HG03575 (cell line): ENCODE data around the gene CABLES2.

ENCODE experiments used
- ATAC-seq: cut with Tn5 transposase; IDR thresholded peaks from one replicate; pipeline ENCODE4 v1.9.1; 2021; ENCODE audit not compliant: unreplicated experiment, insufficient number of reproducible peaks, low FRiP score; ENCODE audit errors: extremely low read depth

The CABLES2 gene

DNA sequence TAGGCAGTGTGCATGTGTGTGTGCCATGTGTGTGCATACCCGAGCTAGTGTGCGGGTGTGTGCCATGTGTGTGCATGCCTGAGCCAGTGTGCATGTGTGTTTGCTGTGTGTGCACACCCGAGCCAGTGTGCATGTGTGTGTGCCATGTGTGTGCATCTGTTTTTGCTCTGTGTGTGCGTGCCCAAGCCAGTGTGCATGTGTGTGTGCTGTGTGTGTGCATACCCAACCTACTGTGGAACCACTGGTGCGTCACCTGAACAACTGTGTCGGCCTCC, 14.6 kb upstream of the CABLES2 start:
- no peak for ATAC-seq

DNA sequence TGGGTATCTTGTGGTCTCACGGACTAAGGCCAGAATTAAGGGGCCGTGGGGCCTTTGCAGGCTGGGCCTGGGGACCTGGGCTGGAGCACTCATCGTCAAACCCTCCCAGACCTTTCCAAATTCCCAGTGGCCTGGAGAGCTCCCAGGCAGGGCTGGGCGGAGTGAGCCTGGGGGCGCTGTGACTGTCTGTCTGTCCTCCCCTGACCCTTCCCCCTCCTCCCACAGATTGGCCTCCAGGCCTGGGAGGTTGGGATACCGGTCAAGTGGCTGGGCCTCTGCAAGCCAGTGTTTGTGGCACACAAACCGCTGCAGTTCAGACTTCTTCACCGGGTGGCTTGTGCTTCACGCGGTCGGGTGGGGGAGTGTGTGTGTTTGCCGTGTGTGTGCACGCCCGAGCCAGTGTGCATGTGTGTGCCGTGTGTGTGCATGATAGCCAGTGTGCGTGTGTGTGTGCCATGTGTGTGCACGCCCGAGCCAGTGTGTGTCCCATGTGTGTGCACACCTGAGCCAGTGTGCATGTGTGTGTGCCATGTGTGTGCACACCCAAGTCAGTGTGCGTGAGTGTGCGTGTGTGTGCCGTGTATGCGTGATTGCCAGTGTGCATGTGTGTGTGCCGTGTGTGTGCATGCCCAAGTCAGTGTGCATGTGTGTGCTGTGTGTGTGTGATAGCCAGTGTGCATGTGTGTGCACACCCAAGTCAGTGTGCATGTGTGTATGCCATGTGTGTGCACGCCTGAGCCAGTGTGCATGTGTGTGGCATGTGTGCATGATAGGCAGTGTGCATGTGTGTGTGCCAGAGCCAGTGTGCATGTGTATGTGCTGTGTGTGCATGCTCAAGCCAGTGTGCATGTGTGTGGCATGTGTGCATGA, 14.0 kb upstream of the CABLES2 start:
- ATAC-seq, result no peak

DNA sequence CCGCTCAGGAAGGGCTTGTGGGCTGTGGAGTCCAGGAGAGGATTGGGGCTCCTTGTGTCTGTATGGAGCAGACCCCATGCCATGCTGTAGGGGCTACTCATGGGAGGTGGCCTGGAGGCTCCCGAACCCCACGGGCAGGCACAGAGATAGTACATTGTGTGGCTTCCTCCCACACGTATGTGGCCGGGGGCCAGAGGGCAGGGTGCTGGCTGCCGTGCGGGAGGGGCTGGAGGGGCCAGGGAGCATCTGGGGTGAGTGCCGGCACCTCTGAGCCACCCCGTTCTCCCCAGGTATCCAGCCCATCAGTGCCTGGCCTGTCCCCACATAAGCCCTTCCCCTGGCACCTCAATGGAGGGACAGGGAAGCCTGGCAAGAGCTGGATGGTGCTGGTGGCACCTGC, 12.7 kb upstream of the CABLES2 start:
- ATAC-seq, result no peak

DNA sequence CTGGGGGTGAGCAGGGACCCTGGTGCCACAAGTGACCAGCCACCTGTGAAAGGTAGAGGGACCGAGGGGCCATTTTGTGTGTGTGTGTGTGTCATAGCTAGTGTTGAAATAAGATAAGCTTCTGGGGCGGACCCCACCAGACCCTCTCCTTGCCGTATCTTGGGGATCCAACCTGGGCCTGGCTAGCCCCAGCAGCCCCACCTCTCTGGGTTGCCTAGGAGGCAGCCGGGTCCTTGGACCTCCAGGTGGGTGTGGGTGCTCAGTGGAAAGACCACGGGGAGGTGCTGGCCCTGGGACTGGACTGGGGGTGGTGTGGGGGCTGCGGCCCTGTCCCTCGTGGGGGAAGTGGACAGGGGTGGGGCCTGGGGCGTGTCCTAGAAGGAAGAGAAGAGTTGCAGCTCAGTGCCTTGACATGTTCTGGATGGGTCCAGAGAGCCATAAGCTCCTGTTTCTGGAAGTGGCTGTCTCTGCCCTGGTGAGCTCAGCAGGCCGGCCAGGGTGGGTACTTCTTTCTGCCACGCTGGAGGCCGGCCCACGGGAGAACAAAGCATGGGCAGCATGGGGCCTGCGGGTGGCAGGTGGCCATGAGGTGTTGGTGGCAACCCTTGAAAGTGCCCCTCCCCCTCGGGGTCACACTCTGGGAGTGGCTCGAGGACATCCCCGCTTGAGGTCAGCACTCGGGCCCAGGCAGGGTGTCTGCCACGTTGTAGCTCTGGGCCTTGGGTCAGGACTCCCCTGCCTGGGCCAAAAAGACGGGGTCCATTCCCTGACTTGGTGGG, 11.8 kb upstream of the CABLES2 start:
- ATAC-seq, result no peak

DNA sequence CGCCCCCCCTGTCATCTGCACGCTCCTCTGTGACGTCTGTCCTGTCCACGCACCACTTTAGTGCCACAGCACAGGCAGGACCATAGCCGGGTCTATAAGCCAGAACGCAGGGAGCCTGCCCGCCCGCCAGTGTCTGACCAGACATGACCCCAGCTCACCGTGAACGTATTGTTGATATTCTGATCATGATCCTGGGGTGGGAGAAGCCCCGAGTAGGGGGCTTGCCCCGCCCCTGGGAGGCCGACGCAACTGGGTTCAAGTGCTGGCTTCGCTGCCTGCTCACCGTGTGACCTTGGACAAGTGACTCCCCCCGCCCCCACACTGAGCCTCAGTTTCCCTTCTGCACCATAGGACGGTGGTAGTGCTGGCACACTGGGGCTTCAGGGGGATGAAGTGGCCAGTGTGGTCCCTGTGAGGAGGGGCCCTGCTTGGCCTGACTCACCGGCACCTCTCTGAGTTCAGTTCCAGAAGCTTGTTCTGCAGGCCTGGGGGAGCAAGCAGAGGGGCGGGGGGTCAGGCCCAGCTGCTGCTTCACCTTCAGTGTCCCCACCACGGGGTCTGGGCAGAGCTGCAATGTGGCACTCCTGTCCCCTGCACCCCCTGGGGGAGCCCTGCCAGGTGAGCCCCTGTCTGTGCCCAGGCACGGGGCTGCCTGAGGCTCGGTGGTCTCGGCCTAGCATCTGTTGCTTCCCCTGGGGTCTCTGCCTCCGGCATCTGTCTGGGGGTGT, 11.1 kb upstream of the CABLES2 start:
- ATAC-seq, result no peak

DNA sequence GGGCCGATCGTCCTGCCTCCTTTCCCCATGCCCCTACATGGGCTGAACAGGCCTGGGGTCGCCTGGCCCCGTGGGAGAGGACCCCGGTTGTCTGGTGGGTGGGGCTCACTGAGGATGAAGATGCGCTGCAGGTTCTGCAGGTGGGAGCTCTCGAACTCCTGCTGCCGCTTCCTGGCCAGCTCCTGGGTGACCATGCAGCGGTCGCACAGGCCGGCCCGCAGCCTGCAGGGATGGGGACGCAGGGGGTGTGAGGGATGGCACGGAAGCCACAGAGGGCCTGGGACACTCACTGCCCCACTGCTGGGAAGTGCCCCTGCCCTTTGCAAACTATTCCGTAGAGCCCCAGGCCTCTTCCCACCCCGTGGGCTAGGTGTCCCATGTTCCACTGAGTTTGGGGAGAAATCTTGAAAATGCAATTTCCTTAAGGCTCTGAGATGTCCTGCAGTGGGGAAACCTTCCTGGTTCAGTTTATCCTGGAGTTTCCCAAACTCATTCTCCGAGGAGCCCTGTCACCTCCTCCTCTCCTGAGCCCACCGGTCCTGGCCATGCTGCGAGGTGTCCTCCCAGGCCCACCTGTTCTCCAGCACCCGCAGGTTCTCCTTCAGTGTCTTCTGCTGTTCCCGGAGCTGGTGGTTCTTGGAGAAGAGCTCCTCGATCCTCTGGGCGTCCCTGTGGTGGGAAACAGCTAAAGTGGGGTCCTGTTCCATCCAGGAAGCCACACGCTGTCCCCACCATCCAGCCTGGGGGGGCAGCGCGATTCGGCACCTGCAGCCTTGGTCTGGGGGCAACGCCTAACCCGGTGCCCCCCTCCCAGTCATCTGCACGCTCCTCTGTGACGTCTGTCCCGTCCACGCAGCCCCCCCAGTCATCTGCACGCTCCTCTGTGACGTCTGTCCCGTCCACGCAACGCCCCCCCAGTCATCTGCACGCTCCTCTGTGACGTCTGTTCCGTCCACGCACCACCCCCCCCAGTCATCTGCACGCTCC, 9.9 kb upstream of the CABLES2 start:
- no peak for ATAC-seq

DNA sequence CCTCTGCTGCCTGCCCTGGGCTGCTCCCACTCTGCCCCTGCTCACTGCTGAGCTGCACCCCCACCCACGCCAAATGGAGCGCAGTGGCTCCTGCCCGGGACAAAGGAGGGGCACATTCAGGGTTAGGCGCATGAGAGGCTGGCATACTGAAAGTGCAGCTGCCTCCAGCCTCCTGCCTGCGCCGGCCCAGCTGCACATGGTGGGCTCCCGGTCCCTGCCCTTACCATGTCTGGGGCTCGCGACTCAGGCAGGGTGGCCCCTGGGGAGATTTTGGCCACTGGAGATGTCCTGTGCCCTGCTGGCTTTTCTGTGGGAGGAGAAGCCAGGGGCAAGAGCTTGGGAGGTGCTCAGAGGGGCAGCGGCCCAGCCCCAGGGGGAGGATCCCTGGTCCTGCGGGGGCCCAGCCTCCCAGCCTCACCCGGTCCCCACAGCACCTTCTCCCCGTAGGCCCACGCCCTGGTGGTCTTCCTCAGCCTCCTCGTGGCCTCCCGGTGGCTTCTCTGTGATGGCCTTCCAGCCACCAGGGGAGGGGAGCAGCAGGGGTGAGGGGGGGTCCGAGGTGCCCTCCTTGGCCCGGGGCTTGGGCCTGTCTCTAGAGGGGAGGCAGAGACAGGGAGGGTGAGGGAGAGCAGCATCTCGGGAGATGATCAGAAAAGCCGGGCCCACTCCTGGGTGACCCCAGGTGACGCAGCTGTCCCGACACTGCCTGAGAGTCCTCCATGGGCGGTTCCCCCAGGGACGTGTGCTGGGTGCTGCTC, 8.4 kb upstream of the CABLES2 start:
- no peak for ATAC-seq

DNA sequence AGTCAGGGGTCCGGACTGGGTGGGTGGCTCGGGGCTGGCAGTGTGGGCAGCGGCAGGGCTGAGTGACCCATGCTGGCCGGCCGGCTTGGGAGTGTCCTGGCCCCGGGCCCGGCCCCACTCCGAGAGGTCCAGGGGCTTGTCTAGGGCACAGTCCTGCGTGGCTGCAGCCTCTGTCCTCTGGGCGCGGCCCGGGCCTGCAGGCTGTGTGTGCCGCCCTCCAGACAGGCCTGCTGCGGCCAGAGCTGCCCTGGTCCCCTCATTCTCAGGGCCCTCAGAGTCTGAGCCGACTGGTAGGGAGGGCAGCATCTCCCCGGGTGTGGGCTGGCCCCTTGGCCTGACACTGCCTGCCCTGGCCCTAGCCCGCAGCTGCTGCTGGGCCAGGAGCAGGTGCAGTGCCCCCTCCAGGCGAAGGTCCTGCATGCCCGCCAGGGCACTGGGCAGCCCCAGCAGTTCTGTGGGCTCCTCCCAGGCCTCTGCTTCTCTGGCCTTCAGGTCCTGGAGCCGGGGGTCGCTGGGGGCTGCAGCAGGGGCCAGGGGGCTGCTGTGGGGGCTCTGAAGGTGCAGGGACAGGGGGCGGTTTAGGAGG, 6.9 kb upstream of the CABLES2 start:
- no peak for ATAC-seq

DNA sequence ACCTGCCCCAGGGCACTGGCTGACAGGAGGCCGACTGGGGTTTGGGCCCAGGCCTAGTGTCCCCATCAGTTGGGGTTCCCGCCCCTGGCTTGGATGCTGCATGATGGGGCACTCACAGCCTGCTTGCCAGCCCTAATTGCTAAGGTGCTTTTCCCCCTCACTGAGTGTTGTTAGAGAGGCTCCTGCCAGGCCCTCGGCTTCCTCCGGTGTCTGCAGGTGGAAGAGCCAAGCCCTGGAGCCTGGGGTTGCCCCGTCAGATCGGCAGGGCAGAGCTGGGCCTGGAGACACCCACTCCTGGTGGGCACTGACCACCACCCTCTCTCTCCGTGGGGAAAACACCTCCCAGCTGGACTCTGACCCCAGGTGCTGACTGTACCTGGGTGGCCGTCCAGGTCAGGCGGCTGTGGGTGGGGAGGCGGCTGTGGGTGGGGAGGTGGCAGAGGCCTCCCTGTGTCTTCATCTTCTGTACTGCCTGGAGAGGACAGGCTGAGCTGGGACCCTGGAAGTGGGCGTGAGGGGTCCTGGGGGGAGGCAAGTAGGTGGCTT, 6.0 kb upstream of the CABLES2 start:
- ATAC-seq, result no peak

DNA sequence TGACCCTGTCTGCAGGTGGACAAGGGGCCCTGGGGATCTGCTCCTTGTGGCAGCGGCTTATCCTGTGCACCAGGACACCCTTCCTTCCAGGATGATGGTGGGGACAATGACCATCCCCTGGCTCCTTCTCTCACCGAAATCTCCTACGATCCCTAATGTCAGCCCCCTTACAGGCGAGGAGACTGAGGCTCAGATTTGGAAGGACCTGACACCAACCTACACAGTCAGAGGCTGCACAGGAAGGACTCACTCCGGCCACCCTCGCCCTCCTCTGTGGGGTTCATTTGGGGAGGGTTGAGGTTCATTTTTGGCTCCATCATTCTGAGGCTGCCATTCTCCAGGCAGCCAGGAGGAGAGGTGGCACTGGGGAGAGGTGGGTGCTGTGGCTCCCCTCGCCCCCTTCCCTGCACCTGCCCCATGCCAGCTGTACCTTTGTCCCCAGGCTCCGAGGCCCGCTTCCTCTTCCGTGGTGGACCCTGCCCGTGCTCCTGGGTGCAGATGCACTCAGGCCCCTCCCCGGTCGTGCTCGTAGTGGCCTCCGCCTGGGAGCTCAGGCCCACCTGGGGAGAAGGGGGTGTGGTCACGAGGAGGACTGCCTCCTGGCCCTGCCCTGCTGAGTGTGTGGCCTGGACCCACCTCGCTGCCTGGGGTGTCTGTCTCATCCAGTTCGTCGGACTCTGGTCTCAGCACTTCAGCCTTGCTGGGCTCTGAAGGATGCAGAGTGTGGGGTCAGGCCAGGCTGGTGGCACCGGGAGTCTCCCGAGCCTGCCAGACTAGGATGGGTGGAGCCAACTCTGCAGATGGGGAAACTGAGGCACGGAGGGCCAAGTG, 5.3 kb upstream of the CABLES2 start:
- no peak for ATAC-seq

DNA sequence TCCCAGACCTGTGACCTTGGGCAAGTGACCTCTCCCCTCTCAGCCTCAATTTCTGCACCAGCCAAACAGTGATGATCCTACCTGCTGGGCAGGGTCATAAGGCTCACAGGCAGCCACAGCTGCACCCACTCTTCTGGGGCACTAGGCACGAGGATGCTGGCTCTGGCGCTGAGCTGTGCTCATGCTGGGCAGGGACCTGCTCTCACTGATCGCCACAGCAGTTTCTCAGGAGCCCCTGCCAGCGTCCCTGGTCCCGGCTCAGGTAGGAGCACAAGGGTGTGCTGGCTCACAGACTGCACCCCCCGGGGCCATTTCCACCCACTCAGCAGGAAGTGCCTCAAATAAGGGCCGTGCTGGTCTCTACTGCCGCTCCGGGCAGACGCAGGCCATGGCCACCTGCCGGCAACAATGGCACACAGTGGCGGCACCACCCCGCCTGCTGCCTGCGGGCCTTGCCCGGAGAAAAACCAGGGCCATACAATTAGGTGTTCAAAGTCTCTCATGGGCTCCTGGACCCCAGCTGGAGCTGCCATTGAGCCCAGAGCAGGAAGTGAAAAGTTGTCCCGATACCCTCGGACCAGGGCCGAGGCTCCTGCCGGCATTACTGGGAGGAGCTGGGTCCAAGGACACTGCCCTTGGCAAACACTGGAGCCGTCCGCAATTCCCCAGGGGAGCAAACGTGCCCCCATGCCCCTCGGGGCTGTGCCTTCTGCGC, 4.6 kb upstream of the CABLES2 start:
- ATAC-seq, result no peak

DNA sequence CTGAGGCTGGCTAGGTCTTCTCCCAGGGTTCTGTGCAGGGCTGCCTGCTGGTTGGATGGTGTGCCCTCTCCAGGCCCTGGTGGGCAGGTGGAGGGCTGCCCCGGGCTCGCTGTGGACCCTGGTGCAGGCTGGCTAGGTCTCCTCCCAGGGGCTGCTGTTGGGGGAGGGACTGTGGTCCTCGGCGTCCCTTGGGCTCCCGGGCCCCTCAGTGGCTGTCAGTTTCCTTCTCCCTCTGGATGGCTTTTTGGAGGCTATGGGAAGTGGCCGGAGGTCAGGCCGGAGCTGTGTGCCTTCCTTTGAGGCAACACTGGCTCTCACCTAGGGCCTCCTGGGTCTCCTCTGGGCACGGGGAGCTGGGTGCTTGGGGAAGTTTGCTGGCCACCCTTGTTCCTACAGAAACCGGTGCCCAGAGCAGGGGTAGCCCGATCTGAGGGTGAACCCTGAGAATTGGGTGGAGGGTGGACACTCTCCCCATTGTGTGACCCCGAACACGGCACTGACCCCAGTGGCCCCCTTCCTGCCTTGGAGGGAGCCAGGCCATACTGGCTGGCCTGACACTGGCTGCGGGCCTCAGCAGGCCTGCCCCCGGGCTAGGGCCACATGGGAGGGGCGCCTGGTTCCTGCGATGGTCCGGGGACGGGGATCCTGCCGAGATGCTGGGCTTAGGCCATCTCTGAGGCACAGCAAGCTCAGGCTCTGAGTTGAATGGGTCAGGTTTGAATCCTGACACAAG, 3.8 kb upstream of the CABLES2 start:
- no peak for ATAC-seq

DNA sequence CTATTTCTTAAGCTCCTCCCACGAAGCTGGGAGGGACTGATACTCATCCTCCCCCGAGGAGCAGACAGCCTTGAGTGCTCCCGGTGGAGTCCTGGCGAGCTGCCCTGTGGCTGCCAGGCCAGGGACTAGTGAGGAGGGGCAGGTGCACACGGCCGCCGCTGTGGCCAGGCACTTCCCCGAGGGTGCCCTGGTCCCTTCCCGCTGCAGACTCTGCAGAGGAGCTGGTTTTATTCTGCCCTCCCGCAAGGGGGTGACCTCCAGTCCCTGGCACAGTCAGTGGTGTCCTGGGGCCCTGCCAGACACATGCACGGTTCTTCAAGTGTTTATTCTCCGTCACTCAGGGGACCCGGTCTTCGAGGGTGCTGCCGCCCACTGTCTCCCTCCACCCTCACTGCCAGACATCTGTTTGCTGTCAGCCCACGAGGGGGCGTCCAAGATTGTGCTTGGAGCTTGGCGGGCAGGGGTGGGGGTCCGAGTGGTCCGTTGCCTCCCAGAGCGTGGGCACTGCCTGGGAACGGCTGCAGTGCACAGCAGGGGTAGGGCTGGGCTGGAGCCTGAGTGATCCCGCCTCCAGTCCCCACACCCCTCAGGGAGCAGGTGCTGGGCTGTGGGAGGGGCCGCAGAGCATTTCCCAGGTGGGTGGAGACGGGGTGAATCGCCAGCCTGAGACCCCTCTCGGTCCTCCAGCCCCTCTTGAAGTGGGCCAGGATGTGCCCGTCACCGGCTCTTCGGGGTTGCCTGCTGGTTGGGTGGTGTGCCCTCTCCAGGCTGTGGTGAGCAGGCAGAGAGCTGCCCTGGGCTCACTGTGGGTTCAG, 3.1 kb upstream of the CABLES2 start:
- no peak for ATAC-seq

DNA sequence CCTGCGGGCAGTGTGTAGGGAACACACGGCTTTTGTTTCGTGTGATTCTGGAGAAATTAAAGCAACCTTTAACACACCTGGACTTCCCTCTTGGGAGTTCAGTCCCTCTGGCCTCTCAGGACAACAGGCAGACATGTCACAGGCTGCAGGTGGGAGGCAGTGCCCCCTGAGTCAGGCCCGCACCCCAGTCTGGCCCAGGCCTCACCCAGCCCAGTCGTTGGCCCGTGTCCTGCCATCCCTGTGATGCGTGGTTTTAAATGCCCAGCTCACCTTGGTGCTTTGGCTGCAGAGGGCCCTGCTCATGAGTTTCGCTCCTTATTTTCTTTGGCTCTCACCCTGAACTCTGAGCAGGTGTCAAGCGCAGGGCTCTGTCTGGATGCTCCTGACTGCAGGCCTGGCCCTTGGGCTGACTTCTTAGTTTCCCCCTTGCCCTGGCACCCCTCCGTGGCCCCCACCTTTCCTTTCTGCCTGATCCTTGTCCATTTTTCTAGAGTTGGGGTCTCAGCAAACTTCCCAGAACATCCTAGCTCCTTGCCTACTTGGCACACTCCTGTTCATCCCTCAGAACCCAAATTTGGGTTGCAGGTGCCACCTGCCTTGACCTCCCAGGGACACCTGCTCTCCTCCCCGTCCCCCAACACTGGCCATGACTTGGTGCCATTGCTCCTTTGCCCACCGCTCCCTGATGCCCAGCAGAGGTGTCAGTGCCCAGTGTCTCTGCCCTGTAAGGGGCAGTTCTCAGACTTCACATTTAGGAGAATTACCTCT, 2.2 kb upstream of the CABLES2 start:
- ATAC-seq, result no peak
